Mucosa of descending colon (tissue), 3 donors: ENCODE data around the gene MRPL43. TPM values are rescaled to one million over a fixed set of nuclear protein-coding genes. Genes with fewer than 3 reads are reported as not detected.

Source experiments
- ATAC-seq: fragments of 200-7000 bp; cut with Tn5 transposase; one replicate; pipeline ENCODE4 v1.9.1; 2020; ENCODE audit warnings: mild to moderate bottlenecking, moderate library complexity
- DNase-seq, 3 donors: peaks; one replicate each; pipeline ENCODE4 v3.0.0-alpha.2; 2020
- H3K36me3 ChIP-seq: fragments of 200-600 bp; one replicate; pipeline ENCODE4 v1.8.0; 2021; ENCODE audit warnings: low read depth, mild to moderate bottlenecking
- H3K4me1 ChIP-seq: fragments of 200-600 bp; one replicate; pipeline ENCODE4 v1.8.0; 2021; ENCODE audit warnings: low read depth, mild to moderate bottlenecking
- H3K4me3 ChIP-seq: fragments of 200-600 bp; one replicate; pipeline ENCODE4 v1.8.0; 2021; ENCODE audit warnings: mild to moderate bottlenecking
- H3K9me3 ChIP-seq: fragments of 200-600 bp; one replicate; pipeline ENCODE4 v1.8.0; 2021; ENCODE audit warnings: mild to moderate bottlenecking
- CTCF ChIP-seq: fragments of 200-600 bp; IDR thresholded peaks from one replicate; pipeline ENCODE4 v1.8.0; 2022; ENCODE audit warnings: antibody characterized with exemption, mild to moderate bottlenecking
- intact Hi-C, 2 donors: fragments of 100-400 bp; cut with DNase I in 1 of 2; cut with micrococcal nuclease in 1 of 2; formaldehyde crosslinking; loops; one replicate each; pipeline versions ENCODE4 v1.11.0 to v1.11.1; 2022; cut with DNase I, micrococcal nuclease
- total RNA-seq, 3 donors: library from RNA; stranded (reverse); fragmentation: NEBNext Ultra II Directional in 2 of 3; extraction: Animal tissue kit (Norgen Biotek cat#: 25700) in 2 of 3; gene quantifications; one replicate each; pipeline versions ENCODE4 v1.2.1 to v1.2.4, GENCODE V29; 2021 to 2023
- donor health status: DM: no; HTN: no; CAD: no; lungs with moderate emphysema.
- donor health status: DM: no; HTN: no; CAD: no.
- donor health status: DM: no; HTN: yes; CAD: no.

MRPL43 gene
- total RNA-seq, 3 donors from 2014 or later = 61.3 to 82.3 (median 71.4) TPM

DNA sequence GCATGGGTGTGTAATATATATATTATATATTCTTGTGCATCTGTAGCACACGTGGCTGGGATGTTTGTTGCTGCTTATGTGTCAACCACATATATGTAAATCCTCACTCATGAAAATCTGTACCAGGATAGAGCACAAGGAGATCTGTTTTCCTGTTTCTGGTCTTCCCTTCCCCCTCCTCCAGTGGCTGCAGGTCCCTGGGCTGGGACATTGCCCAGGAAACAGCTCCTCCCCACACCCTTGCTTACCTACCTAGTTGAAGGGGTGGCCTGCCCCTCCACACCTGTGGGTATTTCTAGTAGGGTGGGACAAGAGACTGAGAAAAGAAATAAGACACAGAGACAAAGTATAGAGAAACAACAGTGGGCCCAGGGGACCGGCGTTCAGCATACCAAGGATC is 46.0 kb upstream of the MRPL43 start:
- intact Hi-C loops = no loop called here
- Histone ChIP-seq H3K36me3 (no peaks in the 10 kb centered on the region), H3K9me3 (no peaks in the 10 kb centered on the region), H3K4me1 (peaks cover 27% of the 10 kb centered on the region), H3K4me3 (no peak overlapping the region)
- no peak for TF ChIP-seq CTCF
- ATAC-seq (no peak), DNase-seq (peak in 1 of 3 donors; percentile 25)

- Histone ChIP-seq H3K4me1 (peaks cover 27% of the 10 kb centered on the region), H3K4me3 (peak overlapping the region; percentile 27), H3K9me3 (no peaks in the 10 kb centered on the region), H3K36me3 (no peaks in the 10 kb centered on the region)
- peak; percentile 54 for ATAC-seq
- no peak for TF ChIP-seq CTCF
- intact Hi-C loops = no loop called here
- DNase-seq = peak in 1 of 3 donors; percentile 51
Measured at GRCh38 chr10:101032637-101033224, 45.4 kb upstream of the MRPL43 start.

GRCh38 chr10:101031796-101032636 is 44.7 kb upstream of the MRPL43 start:
- Histone ChIP-seq H3K4me1 (peaks cover 27% of the 10 kb centered on the region), H3K36me3 (no peaks in the 10 kb centered on the region), H3K9me3 (no peaks in the 10 kb centered on the region), H3K4me3 (peak overlapping the region; percentile 27)
- intact Hi-C loops = no loop called here
- ATAC-seq (peak; percentile 70), DNase-seq (peak; percentile 79 to 91 (median 86))
- no peak for TF ChIP-seq CTCF

- peaks cover 27% of the 10 kb centered on the region for H3K4me1 ChIP-seq
- intact Hi-C loops = no loop called here
- DNase-seq = peak; percentile 98 to 99 (median 99)
- H3K9me3 ChIP-seq = no peaks in the 10 kb centered on the region
- no peaks in the 10 kb centered on the region for H3K36me3 ChIP-seq
- TF ChIP-seq CTCF = no peak
- H3K4me3 ChIP-seq = peak within 1 kb of the TSS; percentile 27
- ATAC-seq = peak; percentile 90
Measured at GRCh38 chr10:101031128-101031795, 44.0 kb upstream of the MRPL43 start, which contains the start of the genes PDZD7 and SFXN3. PDZD7 (minus strand) TSS chr10:101031129; CDS start chr10:101030219, 910 bp downstream. SFXN3 (plus strand) TSS chr10:101031234; CDS start chr10:101034695, 3,461 bp downstream.

GRCh38 chr10:101030496-101031127 is 43.3 kb upstream of the MRPL43 start:
- peaks cover 27% of the 10 kb centered on the region for H3K4me1 ChIP-seq
- intact Hi-C loops = no loop called here
- no peaks in the 10 kb centered on the region for H3K36me3 ChIP-seq
- H3K9me3 ChIP-seq = no peaks in the 10 kb centered on the region
- ATAC-seq (no peak), DNase-seq (no peak)
- no peak overlapping the region for H3K4me3 ChIP-seq
- TF ChIP-seq CTCF = no peak
